Measurements from ENCODE around the gene SPATS2. TPM values are rescaled to one million over a fixed set of nuclear protein-coding genes. Genes with fewer than 3 reads are reported as not detected.

Gene SPATS2
- total RNA-seq, 1 donor = 34.1 TPM

- no peak overlapping the region for H3K4me3 ChIP-seq (ENCODE audit: low read depth, low read length)
- DNase-seq (ENCODE audit: low read depth) = no peak
- TF ChIP-seq CTCF (IDR thresholded peaks at IDR 0.05; ENCODE audit: insufficient read depth, low read length) = no peak
Measured at GRCh38 chr12:49541140-49541861, 174.0 kb downstream of the SPATS2 start.

GRCh38 chr12:49541911-49542505 lies 174.7 kb downstream of the SPATS2 start:
- TF ChIP-seq CTCF (IDR thresholded peaks at IDR 0.05; ENCODE audit: insufficient read depth, low read length) = no peak
- DNase-seq (ENCODE audit: low read depth) = no peak
- H3K4me3 ChIP-seq (ENCODE audit: low read depth, low read length) = no peak overlapping the region

GRCh38 chr12:49542592-49543160 lies 175.4 kb downstream of the SPATS2 start:
- no peak for TF ChIP-seq CTCF (IDR thresholded peaks at IDR 0.05; ENCODE audit: insufficient read depth, low read length)
- H3K4me3 ChIP-seq (ENCODE audit: low read depth, low read length) = no peak overlapping the region
- DNase-seq (ENCODE audit: low read depth) = no peak

DNA sequence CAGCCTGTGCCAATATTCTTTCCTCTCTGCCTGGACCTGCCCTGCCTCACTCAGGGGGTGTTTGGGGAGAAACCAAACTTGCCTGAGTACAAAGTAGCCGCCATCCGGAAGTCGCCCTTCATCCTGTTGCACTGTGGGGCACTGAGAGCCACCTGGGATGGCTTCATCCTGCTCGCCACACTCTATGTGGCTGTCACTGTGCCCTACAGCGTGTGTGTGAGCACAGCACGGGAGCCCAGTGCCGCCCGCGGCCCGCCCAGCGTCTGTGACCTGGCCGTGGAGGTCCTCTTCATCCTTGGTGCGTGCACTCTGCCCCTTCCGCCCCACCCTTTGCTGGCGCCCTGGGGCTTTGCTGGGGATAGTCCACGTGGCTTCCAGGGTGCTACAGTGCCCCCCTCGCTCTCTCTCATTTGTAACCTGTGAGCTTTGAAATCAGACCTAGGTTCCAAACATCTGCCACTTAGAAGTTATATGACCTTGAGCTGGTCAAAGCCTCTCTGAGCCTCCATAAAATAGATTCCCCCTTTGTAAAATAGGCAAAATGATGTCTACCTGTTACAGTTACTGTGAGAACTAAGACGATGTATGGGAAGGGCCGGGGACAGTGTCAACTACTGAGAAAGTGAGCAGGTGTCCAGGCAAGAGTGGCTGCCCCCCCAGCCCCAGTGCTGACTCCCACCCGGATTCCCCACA lies 176.1 kb downstream of the SPATS2 start:
- no peak overlapping the region for H3K4me3 ChIP-seq (ENCODE audit: low read depth, low read length)
- no peak for TF ChIP-seq CTCF (IDR thresholded peaks at IDR 0.05; ENCODE audit: insufficient read depth, low read length)
- DNase-seq (ENCODE audit: low read depth) = no peak

- no peak for TF ChIP-seq CTCF (IDR thresholded peaks at IDR 0.05; ENCODE audit: insufficient read depth, low read length)
- H3K4me3 ChIP-seq (ENCODE audit: low read depth, low read length) = no peak overlapping the region
- no peak for DNase-seq (ENCODE audit: low read depth)
Measured at GRCh38 chr12:49543914-49544815, 176.9 kb downstream of the SPATS2 start.

DNA sequence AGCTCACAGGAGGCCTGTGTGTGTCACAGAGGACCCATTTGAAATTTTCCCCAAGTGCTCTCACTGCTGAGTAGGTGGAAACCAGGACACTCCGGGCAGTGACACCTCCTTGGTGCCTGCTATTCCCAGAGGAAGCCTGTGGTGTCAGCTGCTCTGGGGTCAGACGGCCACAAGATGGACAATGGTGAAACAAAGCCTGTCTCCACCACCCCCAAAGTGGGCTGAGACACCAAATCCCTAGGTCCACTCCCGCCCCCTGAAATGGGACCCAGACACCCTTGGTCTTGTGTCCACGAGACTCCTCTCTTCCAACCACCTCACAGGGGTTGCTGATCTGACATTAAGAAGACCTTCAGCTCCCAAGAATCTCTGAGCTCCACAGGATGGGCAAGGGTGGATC lies 178.6 kb downstream of the SPATS2 start:
- TF ChIP-seq CTCF (IDR thresholded peaks at IDR 0.05; ENCODE audit: insufficient read depth, low read length) = no peak
- no peak for DNase-seq (ENCODE audit: low read depth)
- H3K4me3 ChIP-seq (ENCODE audit: low read depth, low read length) = no peak overlapping the region

Measured in fibroblast of the aortic adventitia (primary cell).